Endothelial cell of umbilical vein (primary cell): ENCODE results near the gene GNB1L. TPM values are rescaled to one million over a fixed set of nuclear protein-coding genes. Genes with fewer than 3 reads are reported as not detected.
A peak's percentile ranks its signal among the peaks of the same experiment; 100 is the strongest.

ENCODE experiments used
- BruUV-seq: library from RNA; stranded (reverse); fragments of 400-500 nt; replicated peaks from 2 replicates; lab custom pipeline; 2021; lab: Mats Ljungman, UMichigan
- CTCF ChIA-PET: fragments of 300-600, 350-600 bp; sonication (Branson Sonifier 250); formaldehyde crosslinking; loops from one replicate; lab custom pipeline; 2021; ENCODE audit warnings: antibody characterized with exemption, inconsistent platforms; lab: Charles Lee
- POLR2A ChIA-PET: fragments of 300-600, 350-600 bp; sonication (Branson Sonifier 250); formaldehyde crosslinking; loops from one replicate; lab custom pipeline; 2021; ENCODE audit warnings: antibody characterized with exemption, inconsistent platforms; lab: Charles Lee
- DNase-seq: peaks from one replicate; pipeline ENCODE4 v3.0.0-alpha.2; 2011; ENCODE audit warnings: low read depth, low spot score
- FAIRE-seq: peaks from 2 replicates; lab custom pipeline; 2011; peaks lifted over from hg19 to GRCh38; lab: Jason Lieb, UNC
- H2AFZ ChIP-seq: 2 replicates; pipeline ENCODE4 v1.6.0; 2012; ENCODE audit warnings: low read depth, low read length, control low read depth, inconsistent platforms
- H3K27ac ChIP-seq: 2 replicates; pipeline ENCODE4 v1.5.1; 2011; ENCODE audit warnings: low read depth, mild to moderate bottlenecking, control low read depth, low read length, moderate library complexity; ENCODE audit not compliant: insufficient read depth
- H3K27me3 ChIP-seq, 2 experiments: 2 replicates each; pipeline versions ENCODE4 v1.6.0 to v1.6.1; 2011; ENCODE audit warnings: low read length in 2 of 2, mixed read lengths in 1 of 2; ENCODE audit not compliant: control insufficient read depth in 2 of 2, insufficient read depth in 2 of 2
- H3K36me3 ChIP-seq, 2 experiments: 2 replicates in 1 of 2; 3 replicates in 1 of 2; pipeline ENCODE4 v1.5.1; 2011; ENCODE audit warnings: low read length in 2 of 2, mild to moderate bottlenecking in 1 of 2, moderate library complexity in 1 of 2; ENCODE audit not compliant: control insufficient read depth in 2 of 2, insufficient read depth in 2 of 2; ENCODE audit errors: extremely low read depth in 1 of 2
- H3K4me1 ChIP-seq: 3 replicates; pipeline ENCODE4 v1.5.1; 2011; ENCODE audit warnings: mild to moderate bottlenecking, low read length; ENCODE audit not compliant: control insufficient read depth, insufficient read depth; ENCODE audit errors: extremely low read depth
- H3K4me2 ChIP-seq: 2 replicates; pipeline ENCODE4 v1.6.1; 2011; ENCODE audit warnings: low read length, control low read depth, mixed read lengths; ENCODE audit not compliant: insufficient read depth
- H3K4me3 ChIP-seq, 3 experiments: fragments of 200-600 bp in 1 of 3; sonication (generic), shearing (Covaris generic) in 1 of 3; replicated peaks in 1 of 3; 2 replicates each; pipeline ENCODE4 v1.5.1; 2011 to 2016; ENCODE audit warnings: control low read depth in 3 of 3, low read length in 3 of 3, mild to moderate bottlenecking in 2 of 3, inconsistent platforms in 1 of 3, low read depth in 1 of 3, moderate library complexity in 1 of 3; ENCODE audit not compliant: insufficient read depth in 1 of 3
- H3K79me2 ChIP-seq: 2 replicates; pipeline ENCODE4 v1.6.0; 2012; ENCODE audit warnings: low read length, inconsistent platforms; ENCODE audit not compliant: control insufficient read depth, insufficient read depth
- H3K9ac ChIP-seq: replicated peaks from 2 replicates; pipeline ENCODE3; 2011; ENCODE audit warnings: low read length, control low read depth; ENCODE audit not compliant: insufficient read depth; ENCODE audit errors: extremely low read depth
- H3K9me1 ChIP-seq: replicated peaks from 3 replicates; pipeline ENCODE4 v1.6.0; 2011; ENCODE audit warnings: mild to moderate bottlenecking, low read length; ENCODE audit not compliant: control insufficient read depth, insufficient read depth; ENCODE audit errors: extremely low read depth
- H3K9me3 ChIP-seq: replicated peaks from 2 replicates; pipeline ENCODE4 v1.5.1; 2012; ENCODE audit warnings: low read length, inconsistent platforms; ENCODE audit not compliant: control insufficient read depth, insufficient read depth
- H4K20me1 ChIP-seq: replicated peaks from 2 replicates; pipeline ENCODE3; 2011; ENCODE audit warnings: mild to moderate bottlenecking, low read length; ENCODE audit not compliant: control insufficient read depth, insufficient read depth; ENCODE audit errors: extremely low read depth
- EZH2 ChIP-seq: IDR thresholded peaks from 2 replicates; pipeline ENCODE4 v1.6.1; 2012; ENCODE audit warnings: borderline replicate concordance, low read depth, mild to moderate bottlenecking, moderate library complexity, low read length, inconsistent platforms; ENCODE audit not compliant: severe bottlenecking
- FOS ChIP-seq: IDR thresholded peaks from 2 replicates; pipeline ENCODE4 v1.6.1; 2011; ENCODE audit warnings: mild to moderate bottlenecking, low read length, moderate library complexity, borderline replicate concordance; ENCODE audit not compliant: insufficient read depth
- GATA2 ChIP-seq: IDR thresholded peaks from 2 replicates; pipeline ENCODE4 v1.7.0; 2011; ENCODE audit warnings: low read depth, mild to moderate bottlenecking, moderate library complexity, mixed read lengths, low read length; ENCODE audit not compliant: insufficient read length, insufficient read depth
- JUN ChIP-seq: IDR thresholded peaks from 2 replicates; pipeline ENCODE4 v1.6.1; 2011; ENCODE audit warnings: borderline replicate concordance, low read depth; ENCODE audit not compliant: insufficient read length, insufficient read depth
- MYC ChIP-seq: IDR thresholded peaks from one replicate; pipeline ENCODE4 v1.6.1; 2011; ENCODE audit warnings: mild to moderate bottlenecking, low read depth, low read length
- POLR2A ChIP-seq: IDR thresholded peaks from 2 replicates; pipeline ENCODE4 v1.6.1; 2012; ENCODE audit warnings: low read depth, mild to moderate bottlenecking, control low read depth, low read length
- POLR2AphosphoS5 ChIP-seq: IDR thresholded peaks from 2 replicates; pipeline ENCODE4 v1.6.1; 2012; ENCODE audit warnings: low read depth, mild to moderate bottlenecking, control low read depth, low read length, moderate library complexity; ENCODE audit not compliant: insufficient read depth
- dilution Hi-C: fragments of 300-500 bp; cut with MboI; formaldehyde crosslinking; loops from one replicate; pipeline ENCODE4 v1.15.0; 2019; ENCODE audit warnings: low sequenced_read_pairs; ENCODE audit not compliant: extremely low pct_ligation_motif_present
- intact Hi-C: fragments of 100-400 bp; cut with micrococcal nuclease; formaldehyde crosslinking; loops from one replicate; pipeline ENCODE4 v1.10.0; 2022
- polyA plus RNA-seq, 4 experiments: library from polyadenylated mRNA; depleted of rRNA in 3 of 4; stranded (reverse) in 3 of 4; unstranded in 1 of 4; fragments of >200 nt; gene quantifications; 2 replicates each; pipeline versions ENCODE4 v1.2.1 to v1.2.3, GENCODE V29; 2011 to 2012; ENCODE audit warnings: missing spikeins in 1 of 4
- total RNA-seq: library from RNA; stranded (reverse); gene quantifications from 2 replicates; pipeline ENCODE4 v1.2.3, GENCODE V29; 2021
- TF ChIP-seq, protein P1 (sequence below): IDR thresholded peaks from 2 replicates; pipeline ENCODE4 v1.6.1; 2011; ENCODE audit not compliant: insufficient read depth, insufficient read length
- TF ChIP-seq, protein P2 (sequence below), 2 donors: IDR thresholded peaks; 1 replicate in 1 of 2; 2 replicates in 1 of 2; pipeline ENCODE4 v1.5.1; 2011; ENCODE audit warnings: low read length in 2 of 2, mild to moderate bottlenecking in 2 of 2, moderate library complexity in 2 of 2, control low read depth in 1 of 2, inconsistent platforms in 1 of 2, low read depth in 1 of 2; ENCODE audit not compliant: insufficient read depth in 1 of 2; ENCODE audit errors: extremely low read depth in 1 of 2

GNB1L gene
- total and polyA plus RNA-seq, 2 donors (not counting 3 experiments of a cell fraction or from before 2014, with no cell fraction given): 5.4 to 5.9 TPM

DNA sequence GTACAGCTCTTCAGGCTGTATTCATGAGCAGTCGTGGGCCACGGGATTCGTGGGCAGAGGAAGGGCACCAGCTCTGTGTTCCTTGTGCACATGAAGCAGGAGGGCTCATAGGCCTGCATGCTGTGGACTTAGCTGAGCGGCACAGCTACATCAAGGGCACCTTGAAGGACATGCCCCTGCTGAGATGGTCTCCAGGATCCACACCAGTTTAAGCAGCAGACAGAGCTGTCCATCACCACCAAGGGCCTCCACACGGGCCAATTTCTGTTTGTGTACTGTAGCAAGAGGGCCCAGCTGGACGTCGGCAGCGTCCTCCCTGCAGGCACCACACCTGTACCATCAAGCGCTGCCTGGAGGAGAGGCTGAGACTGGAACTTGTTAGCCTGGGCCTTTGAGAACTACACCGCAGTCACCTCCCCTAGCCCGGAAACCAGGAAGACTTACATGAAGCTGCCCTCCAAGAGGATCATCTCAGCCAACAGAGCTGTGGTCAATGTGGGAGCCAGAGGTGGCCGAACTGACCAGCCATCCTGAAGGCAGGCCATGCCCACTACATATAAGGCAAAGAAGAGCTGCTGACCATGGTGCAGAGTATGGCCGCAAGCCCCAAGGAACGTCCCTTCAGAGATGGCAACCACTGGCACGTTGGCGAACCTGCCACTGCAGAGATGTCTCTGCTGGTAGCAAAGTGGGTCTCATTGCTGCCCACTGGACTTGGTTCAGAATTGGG is 32.7 kb upstream of the GNB1L start:
- H3K4me2 ChIP-seq: no peak overlapping the region
- TF ChIP-seq POLR2AphosphoS5 (no peak), FOS (no peak), GATA2 (no peak), POLR2A (no peak), MYC (no peak), JUN (no peak), EZH2 (no peak)
- TF ChIP-seq, protein P1, sequence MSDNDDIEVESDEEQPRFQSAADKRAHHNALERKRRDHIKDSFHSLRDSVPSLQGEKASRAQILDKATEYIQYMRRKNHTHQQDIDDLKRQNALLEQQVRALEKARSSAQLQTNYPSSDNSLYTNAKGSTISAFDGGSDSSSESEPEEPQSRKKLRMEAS: no peak
- TF ChIP-seq, protein P2, sequence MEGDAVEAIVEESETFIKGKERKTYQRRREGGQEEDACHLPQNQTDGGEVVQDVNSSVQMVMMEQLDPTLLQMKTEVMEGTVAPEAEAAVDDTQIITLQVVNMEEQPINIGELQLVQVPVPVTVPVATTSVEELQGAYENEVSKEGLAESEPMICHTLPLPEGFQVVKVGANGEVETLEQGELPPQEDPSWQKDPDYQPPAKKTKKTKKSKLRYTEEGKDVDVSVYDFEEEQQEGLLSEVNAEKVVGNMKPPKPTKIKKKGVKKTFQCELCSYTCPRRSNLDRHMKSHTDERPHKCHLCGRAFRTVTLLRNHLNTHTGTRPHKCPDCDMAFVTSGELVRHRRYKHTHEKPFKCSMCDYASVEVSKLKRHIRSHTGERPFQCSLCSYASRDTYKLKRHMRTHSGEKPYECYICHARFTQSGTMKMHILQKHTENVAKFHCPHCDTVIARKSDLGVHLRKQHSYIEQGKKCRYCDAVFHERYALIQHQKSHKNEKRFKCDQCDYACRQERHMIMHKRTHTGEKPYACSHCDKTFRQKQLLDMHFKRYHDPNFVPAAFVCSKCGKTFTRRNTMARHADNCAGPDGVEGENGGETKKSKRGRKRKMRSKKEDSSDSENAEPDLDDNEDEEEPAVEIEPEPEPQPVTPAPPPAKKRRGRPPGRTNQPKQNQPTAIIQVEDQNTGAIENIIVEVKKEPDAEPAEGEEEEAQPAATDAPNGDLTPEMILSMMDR (IDR thresholded peaks at IDR 0.05; ENCODE audit: extremely low read depth in 1 of 2, insufficient read depth in 1 of 2, low read depth in 1 of 2, low read length in 2 of 2): no peak
- H3K9me3 ChIP-seq: no peaks in the 10 kb centered on the region
- H2AFZ ChIP-seq: no peak overlapping the region
- FAIRE-seq (no peak), DNase-seq (no peak)
- H3K4me1 ChIP-seq: peaks cover 66% of the 10 kb centered on the region
- intact Hi-C loops (no loop called here), dilution Hi-C loops (no loop called here)
- no peaks in the 10 kb centered on the region for H3K27me3 ChIP-seq
- no peaks in the 10 kb centered on the region for H3K9me1 ChIP-seq
- no peaks in the 10 kb centered on the region for H3K36me3 ChIP-seq
- peak overlapping the region; percentile 33 for H3K9ac ChIP-seq
- ChIA-PET POLR2A (interaction anchor here (1.2 to 1.7 kb wide), 2 partner anchors 10 to 12 kb away, joined by 3 to 5 read pairs; no protein-coding TSS in a partner anchor), CTCF (interaction anchor here (0.8 to 2.7 kb wide), 4 partner anchors 9 to 157 kb away, joined by 4 to 16 read pairs (median 10); no protein-coding TSS in a partner anchor)
- H3K4me3 ChIP-seq: no peak overlapping the region
- peaks cover 3% of the 10 kb centered on the region for H3K79me2 ChIP-seq
- no peaks in the 10 kb centered on the region for H4K20me1 ChIP-seq
- TSS peak; percentile 58 for BruUV-seq
- H3K27ac ChIP-seq: peak overlapping the region; percentile 87
